Prostate gland (tissue), 2 donors: ENCODE measurements around the gene COL4A1.

Experiments used
- POLR2AphosphoS5 ChIP-seq: sonication (generic); formaldehyde crosslinking; IDR thresholded peaks from one replicate; pipeline ENCODE4 v1.6.1; 2017; ENCODE audit warnings: antibody characterized with exemption
- TF ChIP-seq, protein P1 (sequence below), 4 experiments: fragments of 200-600 bp in 2 of 4; fragments of 450-650 bp in 2 of 4; sonication (generic) in 2 of 4; IDR thresholded peaks; 1 replicate in 3 of 4; 2 replicates in 1 of 4; pipeline ENCODE4 v1.5.1; 2016 to 2019; ENCODE audit warnings: antibody characterized with exemption in 4 of 4, mild to moderate bottlenecking in 2 of 4, moderate library complexity in 2 of 4

DNA sequence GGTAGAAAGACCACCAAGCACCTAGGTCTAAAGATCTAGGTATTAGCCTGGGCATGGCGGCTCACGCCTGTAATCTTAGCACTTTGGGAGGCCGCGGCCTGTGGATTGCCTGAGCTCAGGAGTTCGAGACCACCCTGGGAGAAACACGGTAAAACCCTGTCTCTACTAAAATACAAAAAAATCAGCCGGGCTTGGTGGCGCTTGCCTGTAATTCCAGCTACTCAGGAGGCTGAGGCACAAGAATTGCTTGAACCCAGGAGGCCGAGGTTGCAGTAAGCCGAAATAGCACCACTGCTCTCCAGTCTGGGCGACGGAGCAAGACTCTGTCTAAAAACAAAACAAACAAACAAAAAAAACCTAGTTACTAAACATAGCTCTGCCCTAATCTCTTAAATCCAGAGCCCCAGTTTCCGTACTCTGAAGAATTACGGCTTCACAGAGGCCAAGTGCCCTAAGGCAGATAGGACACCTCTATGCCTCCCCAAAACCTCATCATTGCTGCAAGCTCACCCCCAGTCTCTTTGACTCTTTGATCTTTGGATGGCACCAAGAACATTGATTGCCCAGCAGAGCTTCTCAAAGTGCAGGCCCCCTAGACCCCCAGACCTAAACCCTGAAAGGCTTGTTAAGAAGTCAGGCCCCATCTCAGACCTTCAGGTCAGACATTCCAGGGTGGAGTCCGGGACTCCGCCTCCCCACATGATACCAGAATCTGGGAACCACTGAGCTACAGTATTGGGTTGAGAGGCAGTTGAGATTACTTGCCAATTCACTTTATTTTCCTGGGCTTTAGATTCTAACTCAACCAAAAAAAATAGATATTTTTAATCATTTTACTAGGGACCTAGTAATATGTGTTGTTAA lies 2.9 kb upstream of the COL4A1 start:
- TF ChIP-seq, protein P1, sequence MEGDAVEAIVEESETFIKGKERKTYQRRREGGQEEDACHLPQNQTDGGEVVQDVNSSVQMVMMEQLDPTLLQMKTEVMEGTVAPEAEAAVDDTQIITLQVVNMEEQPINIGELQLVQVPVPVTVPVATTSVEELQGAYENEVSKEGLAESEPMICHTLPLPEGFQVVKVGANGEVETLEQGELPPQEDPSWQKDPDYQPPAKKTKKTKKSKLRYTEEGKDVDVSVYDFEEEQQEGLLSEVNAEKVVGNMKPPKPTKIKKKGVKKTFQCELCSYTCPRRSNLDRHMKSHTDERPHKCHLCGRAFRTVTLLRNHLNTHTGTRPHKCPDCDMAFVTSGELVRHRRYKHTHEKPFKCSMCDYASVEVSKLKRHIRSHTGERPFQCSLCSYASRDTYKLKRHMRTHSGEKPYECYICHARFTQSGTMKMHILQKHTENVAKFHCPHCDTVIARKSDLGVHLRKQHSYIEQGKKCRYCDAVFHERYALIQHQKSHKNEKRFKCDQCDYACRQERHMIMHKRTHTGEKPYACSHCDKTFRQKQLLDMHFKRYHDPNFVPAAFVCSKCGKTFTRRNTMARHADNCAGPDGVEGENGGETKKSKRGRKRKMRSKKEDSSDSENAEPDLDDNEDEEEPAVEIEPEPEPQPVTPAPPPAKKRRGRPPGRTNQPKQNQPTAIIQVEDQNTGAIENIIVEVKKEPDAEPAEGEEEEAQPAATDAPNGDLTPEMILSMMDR (IDR thresholded peaks at IDR 0.05) = no peak
- TF ChIP-seq POLR2AphosphoS5 = no peak
